Stimulated activated memory B cell treated with anti-CD40 and anti-IgM and Interleukin-4, amounts not matched to agents 10 μg/mL and 1 μg/mL and 100 μg/mL, for 72 hours (primary cell): ENCODE measurements around the gene TUBB2B.

Source experiments
- ATAC-seq: fragments of 150-1000 bp; cut with Tn5 transposase; 2 replicates; pipeline ENCODE4 v1.10.0; 2021
- H3K27ac Mint-ChIP-seq: one replicate; pipeline ENCODE4 v1.8.0; 2022; ENCODE audit warnings: mild to moderate bottlenecking, mixed read lengths
- H3K27me3 Mint-ChIP-seq: one replicate; pipeline ENCODE4 v1.8.0; 2022; ENCODE audit warnings: mixed read lengths
- H3K36me3 Mint-ChIP-seq: one replicate; pipeline ENCODE4 v1.8.0; 2022; ENCODE audit warnings: mixed read lengths
- H3K4me1 Mint-ChIP-seq: one replicate; pipeline ENCODE4 v1.8.0; 2022; ENCODE audit warnings: mixed read lengths
- H3K4me3 Mint-ChIP-seq: one replicate; pipeline ENCODE4 v1.8.0; 2022; ENCODE audit warnings: mild to moderate bottlenecking, moderate library complexity, mixed read lengths
- H3K9me3 Mint-ChIP-seq: one replicate; pipeline ENCODE4 v1.8.0; 2022; ENCODE audit warnings: mixed read lengths

Gene TUBB2B

DNA sequence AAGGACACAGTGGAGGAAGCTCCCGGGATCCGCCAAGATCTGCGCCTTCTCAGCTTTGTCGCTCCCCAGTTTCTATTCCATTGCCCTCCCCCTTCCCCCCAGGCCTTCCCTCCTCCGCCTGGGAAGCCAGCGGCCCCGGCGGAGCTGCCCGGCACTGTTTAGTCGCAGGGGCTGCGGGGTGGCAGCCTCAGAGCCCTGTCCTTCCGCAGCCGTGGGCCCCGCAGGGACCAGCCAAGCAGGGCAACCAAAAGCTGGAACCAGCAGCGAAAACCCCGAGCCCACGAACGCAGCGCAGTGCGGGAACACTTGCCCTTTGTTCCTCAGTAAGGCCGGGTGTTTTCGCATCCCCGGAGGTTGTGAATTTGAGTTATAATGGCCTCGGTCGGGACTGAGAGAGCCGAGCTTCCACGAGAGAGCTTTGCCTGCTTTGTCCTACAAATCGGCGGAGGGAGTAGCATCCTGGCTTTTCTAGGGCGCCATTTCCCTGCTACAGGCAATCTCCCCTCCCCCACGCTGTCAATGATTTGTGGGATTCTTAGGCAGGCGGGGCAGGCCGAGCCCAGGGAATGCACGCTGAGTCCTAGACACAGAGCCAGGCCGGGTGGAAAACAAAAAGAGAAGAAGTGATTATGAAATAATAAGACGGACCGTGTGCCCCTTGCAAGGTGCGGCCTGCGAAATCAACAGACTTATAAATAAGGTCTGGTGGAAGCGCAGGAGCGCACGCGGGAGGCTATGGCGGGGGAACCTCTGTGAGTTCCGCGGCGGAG is 4.0 kb upstream of the TUBB2B start:
- H3K27me3 Mint-ChIP-seq, result peaks cover 100% of the 10 kb centered on the region
- no peaks in the 10 kb centered on the region for H3K36me3 Mint-ChIP-seq

DNA sequence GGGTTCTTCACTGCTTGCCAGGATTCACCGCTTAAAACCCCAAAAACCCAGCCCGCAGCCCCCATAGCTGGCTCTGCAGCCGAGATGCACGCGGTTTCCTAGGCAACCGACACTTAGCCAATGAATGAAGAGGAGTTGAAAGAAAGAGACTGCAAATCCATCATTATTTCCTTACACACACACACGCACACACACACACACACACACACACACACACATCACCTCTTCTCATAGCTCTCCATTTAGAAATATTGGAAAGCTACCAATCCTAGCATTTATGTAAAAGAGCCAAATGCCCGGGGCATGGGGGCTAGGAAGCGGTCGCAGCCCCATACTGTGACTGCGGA is 3.4 kb upstream of the TUBB2B start:
- H3K36me3 Mint-ChIP-seq, result no peaks in the 10 kb centered on the region
- no peak overlapping the region for H3K27ac Mint-ChIP-seq
- H3K9me3 Mint-ChIP-seq, result no peaks in the 10 kb centered on the region
- ATAC-seq, result no peak
- H3K27me3 Mint-ChIP-seq, result peaks cover 100% of the 10 kb centered on the region
- peaks cover 55% of the 10 kb centered on the region for H3K4me1 Mint-ChIP-seq
- H3K4me3 Mint-ChIP-seq, result no peak overlapping the region

More for the DNA sequence above, 4.0 kb upstream of the TUBB2B start:
- Mint-ChIP-seq H3K4me1 (peaks cover 55% of the 10 kb centered on the region), H3K4me3 (peak overlapping the region; percentile 15), H3K9me3 (no peaks in the 10 kb centered on the region), H3K27ac (no peak overlapping the region)
- ATAC-seq, result no peak

DNA sequence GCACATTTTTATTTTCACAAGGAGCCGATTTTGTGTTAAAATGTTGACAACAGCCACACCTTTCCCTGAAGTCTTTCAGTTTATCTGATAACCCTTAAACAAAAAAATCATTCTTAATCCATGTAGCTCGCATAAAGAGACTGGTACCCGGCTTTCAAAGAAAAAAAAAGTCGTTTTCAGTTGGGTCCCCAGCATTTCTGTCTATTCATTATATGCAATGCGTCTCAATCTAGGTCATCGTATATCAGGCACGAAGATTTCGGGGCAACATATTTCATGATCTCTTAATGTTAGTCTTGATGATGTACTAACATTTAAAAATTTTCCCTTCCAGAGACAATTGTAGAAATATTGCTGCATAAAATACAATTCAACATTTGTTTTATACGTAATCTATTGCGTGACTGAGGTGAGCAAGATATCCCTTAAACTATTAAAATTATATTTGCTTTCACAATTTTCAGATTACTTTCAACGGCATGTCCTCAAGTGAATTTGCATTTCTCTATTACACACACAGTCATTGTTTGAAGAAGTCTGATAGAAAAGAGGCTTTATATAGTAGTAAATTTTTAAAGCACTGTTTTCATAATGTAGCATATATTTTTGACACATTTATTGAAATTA is 2.9 kb upstream of the TUBB2B start:
- Mint-ChIP-seq H3K36me3 (no peaks in the 10 kb centered on the region), H3K27ac (no peak overlapping the region), H3K4me1 (peaks cover 55% of the 10 kb centered on the region), H3K9me3 (no peaks in the 10 kb centered on the region), H3K27me3 (peaks cover 99% of the 10 kb centered on the region), H3K4me3 (no peak overlapping the region)
- no peak for ATAC-seq

DNA sequence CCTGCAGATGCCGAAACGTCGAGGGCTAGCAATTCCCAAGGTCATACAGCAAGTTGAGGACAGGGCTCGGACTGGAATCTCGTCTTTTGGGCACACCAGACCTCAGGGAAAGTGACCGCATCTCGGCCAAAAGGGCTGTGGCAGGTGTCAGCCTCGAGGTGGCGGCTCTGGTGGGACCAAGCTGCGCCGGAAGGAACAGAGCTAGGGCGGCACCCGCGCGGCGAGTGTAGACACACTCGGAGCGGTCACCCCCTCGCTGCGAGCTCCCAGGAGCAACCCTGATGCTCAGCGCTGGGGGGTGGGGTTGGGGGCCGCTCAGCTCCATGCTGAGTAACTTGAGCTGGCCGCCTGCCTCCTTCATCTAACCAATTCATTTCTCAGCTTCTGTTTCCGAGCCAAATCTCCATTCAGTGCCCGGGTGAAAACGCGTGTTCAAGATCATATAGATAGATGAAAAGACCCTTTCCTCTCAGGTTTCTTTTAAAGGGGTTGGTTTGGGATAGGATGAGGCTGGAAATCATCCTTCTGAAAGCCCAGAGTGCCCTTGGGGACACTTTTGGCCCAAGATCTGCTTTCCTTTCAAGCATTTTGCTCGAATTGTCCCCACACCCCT is 2.2 kb upstream of the TUBB2B start:
- ATAC-seq, result no peak
- H3K27me3 Mint-ChIP-seq, result peaks cover 92% of the 10 kb centered on the region
- no peaks in the 10 kb centered on the region for H3K36me3 Mint-ChIP-seq
- no peak overlapping the region for H3K27ac Mint-ChIP-seq
- no peaks in the 10 kb centered on the region for H3K9me3 Mint-ChIP-seq
- peaks cover 55% of the 10 kb centered on the region for H3K4me1 Mint-ChIP-seq
- H3K4me3 Mint-ChIP-seq, result peak overlapping the region; percentile 34

DNA sequence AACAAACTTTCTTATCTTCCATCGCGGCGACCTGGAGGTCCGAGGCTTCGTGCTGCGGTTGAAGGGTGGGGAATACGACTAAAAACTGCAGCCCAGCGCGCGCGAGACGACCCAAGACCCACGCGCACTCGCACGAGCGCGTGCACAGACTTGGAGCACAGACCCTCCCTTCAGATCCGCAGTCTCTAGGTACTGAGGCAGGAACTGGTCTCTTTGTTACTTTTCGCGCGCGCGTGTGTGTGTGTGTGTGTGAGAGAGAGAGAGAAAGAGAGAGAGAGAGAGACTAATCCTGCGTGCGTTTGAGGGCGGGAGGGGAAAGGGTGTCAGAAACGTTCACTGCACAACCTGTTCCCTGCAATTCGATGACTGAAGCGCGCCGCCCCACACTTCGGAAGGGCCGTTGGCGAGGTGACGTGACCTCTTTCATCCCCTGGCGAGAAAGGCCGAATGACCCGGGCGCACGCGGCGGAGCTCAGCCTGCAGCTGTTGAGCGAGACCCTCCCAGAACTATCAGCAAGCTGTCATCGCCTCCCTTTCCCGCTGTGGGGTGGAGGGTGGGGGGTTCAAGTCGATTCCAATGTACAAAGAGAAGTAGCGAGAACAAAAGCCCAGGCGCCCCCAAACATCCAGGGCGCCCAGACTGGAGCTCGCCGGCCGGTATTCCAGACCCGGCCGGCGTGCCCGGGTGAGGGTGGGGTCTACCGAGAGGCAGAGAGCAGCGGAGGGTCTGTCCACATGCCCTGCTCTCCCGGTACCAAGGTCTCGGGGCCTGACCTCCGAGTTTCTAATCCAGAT is 1.5 kb upstream of the TUBB2B start:
- H3K9me3 Mint-ChIP-seq, result no peaks in the 10 kb centered on the region
- H3K27ac Mint-ChIP-seq, result no peak overlapping the region

DNA sequence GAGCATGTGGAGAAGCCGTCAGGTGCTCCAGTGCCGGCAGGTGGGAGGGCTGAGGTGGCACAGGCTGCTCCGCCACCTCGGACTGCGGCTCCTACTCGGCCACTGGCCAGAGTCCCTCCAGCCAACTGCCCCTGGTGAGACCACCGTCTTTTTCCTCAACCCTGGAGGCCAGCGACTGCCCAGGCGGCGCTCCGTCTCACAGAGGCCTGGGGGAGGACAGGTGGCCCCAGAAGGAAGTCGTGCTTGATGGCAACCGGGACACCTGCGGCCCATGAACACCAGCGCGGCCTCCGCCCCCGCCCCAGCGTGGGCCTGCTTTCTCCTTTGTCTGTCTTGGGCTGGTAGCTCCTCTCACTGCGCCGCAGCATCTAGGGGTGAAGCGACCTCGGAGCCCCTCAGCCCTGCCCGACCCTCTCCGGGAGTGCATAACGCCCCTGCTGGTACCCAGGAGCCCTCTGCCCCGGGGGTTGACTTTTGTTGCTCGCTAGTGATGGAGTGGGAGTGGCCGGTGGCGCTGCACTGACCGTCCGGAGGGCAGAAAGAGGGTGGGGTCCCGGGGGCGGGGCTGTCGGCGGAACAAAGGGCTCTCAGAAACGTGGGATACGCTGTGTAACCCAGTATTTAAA is 706 bp upstream of the TUBB2B start:
- Mint-ChIP-seq H3K27ac (peak overlapping the region; percentile 26), H3K4me1 (peaks cover 55% of the 10 kb centered on the region), H3K9me3 (no peaks in the 10 kb centered on the region), H3K27me3 (peaks cover 77% of the 10 kb centered on the region), H3K4me3 (peak overlapping the region; percentile 78), H3K36me3 (no peaks in the 10 kb centered on the region)
- no peak for ATAC-seq

More for the DNA sequence above, 1.5 kb upstream of the TUBB2B start:
- Mint-ChIP-seq H3K4me3 (peak overlapping the region; percentile 76), H3K4me1 (peaks cover 55% of the 10 kb centered on the region), H3K27me3 (peaks cover 85% of the 10 kb centered on the region), H3K36me3 (no peaks in the 10 kb centered on the region)
- no peak for ATAC-seq

DNA sequence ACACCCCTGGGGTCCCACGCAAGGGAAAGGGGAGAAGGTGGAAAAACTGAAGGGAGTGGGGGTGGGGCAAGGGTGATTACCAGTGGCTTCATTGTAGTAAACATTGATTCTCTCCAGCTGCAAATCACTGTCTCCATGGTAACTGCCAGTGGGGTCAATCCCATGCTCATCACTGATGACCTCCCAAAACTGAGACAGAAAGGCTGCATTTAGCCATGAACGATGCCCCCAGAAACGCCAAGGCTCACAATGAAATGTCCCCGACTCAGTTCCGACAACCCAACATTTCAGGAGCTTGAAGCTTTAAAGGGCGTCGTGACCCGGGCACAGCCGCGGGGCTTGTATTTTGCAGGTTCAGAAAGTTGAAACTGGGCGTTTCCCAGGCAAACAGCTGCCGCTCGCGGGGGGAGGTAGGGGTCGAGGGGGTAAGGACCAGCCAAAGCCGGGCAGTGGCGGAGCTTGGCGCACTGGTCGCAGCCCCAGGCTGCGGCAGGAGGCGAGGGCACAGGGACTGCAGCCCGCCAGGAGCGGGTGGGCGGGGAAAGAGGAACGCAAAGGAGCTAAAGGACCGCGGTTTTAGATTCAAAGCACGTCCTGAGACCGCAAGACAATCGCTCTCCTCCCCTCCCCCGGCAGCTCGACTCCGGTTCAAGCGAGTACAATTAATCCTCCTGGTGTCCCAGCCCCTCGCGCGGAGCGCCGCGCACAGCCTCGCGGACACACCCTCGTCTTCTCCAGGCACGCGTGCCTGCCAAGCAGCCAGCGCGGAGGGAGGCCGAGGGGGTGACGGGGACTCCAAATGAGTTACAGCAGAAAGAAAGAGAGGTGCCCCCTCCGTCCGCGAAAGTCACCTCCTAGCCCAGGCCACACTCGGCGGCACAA is 731 bp downstream of the TUBB2B start:
- ATAC-seq, result peak; percentile 49
- peak overlapping the region; percentile 73 for H3K4me3 Mint-ChIP-seq
- peaks cover 62% of the 10 kb centered on the region for H3K27me3 Mint-ChIP-seq
- peak overlapping the region; percentile 35 for H3K27ac Mint-ChIP-seq
- no peaks in the 10 kb centered on the region for H3K36me3 Mint-ChIP-seq
- H3K9me3 Mint-ChIP-seq, result peaks cover 6% of the 10 kb centered on the region
- peaks cover 47% of the 10 kb centered on the region for H3K4me1 Mint-ChIP-seq

DNA sequence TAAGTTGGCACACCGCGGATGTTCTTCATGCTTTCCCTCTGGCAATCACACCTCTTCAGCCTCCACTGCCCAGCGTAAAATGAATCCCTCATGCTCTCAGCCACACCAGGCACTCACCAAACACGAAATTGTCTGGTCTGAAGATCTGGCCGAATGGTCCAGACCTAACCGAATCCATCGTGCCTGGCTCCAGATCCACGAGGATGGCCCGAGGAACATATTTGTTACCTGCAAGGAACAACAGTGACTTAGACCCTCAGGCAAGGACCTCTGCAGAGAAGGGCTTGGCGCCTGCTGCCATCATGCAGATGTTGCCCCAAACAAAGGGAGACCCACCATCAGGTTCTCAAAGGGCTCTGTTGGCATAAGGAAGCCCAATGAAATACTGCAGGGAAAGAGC is 1.4 kb downstream of the TUBB2B start:
- Mint-ChIP-seq H3K9me3 (peaks cover 6% of the 10 kb centered on the region), H3K4me1 (peaks cover 40% of the 10 kb centered on the region), H3K4me3 (no peak overlapping the region), H3K27me3 (peaks cover 55% of the 10 kb centered on the region), H3K27ac (no peak overlapping the region), H3K36me3 (no peaks in the 10 kb centered on the region)
- ATAC-seq, result no peak

DNA sequence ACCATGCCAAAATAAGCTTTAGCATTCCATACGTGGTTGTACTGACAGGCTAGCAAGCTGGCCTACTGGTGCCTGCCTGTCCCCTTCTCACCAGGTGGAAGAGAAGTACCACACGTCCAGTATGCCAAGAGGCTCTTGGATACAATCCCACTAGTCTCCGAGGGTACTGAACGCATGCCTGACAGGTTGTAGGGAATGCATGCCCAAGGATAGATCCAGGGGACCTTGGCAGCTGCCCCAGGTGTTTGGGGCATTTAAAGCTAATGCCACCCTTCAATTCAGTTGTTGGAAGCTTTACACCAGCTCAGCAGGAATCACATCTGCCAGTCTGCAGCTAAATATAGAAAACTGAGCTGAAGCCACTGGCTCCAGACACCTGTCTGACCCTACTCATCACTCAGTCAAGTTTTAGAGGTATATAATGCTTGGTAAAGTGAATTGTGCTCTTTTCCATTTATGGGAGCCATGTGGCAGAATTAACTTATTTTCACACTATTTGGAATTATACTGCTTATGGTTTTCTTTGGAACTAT is 4.9 kb downstream of the TUBB2B start:
- H3K27me3 Mint-ChIP-seq, result peaks cover 43% of the 10 kb centered on the region
- no peak overlapping the region for H3K4me3 Mint-ChIP-seq

DNA sequence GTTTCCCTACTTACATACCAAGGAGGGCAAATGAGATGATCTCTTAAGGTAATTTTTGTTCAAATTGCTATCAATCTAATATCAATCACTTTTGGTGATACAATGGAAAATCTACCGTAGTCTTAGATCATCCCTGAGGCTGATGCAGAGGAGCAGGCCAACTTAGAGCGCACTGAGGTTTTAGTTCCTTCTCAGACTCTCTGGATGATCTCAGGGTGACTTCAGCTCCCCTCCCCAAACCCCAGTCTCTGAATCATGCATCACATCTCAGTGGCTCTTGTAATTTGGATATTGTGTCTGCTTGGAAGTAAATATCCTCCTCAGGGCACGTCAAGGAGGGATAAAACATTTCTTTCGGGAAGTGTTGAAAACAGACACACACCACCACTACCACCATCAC is 5.9 kb downstream of the TUBB2B start:
- H3K36me3 Mint-ChIP-seq, result no peaks in the 10 kb centered on the region
- no peak overlapping the region for H3K27ac Mint-ChIP-seq
- no peak overlapping the region for H3K4me3 Mint-ChIP-seq
- H3K4me1 Mint-ChIP-seq, result no peaks in the 10 kb centered on the region
- no peak for ATAC-seq
- H3K9me3 Mint-ChIP-seq, result peaks cover 6% of the 10 kb centered on the region
- peaks cover 36% of the 10 kb centered on the region for H3K27me3 Mint-ChIP-seq

More for the DNA sequence above, 4.9 kb downstream of the TUBB2B start:
- Mint-ChIP-seq H3K27ac (no peak overlapping the region), H3K4me1 (peaks cover 9% of the 10 kb centered on the region), H3K9me3 (peaks cover 6% of the 10 kb centered on the region), H3K36me3 (no peaks in the 10 kb centered on the region)
- ATAC-seq, result no peak

DNA sequence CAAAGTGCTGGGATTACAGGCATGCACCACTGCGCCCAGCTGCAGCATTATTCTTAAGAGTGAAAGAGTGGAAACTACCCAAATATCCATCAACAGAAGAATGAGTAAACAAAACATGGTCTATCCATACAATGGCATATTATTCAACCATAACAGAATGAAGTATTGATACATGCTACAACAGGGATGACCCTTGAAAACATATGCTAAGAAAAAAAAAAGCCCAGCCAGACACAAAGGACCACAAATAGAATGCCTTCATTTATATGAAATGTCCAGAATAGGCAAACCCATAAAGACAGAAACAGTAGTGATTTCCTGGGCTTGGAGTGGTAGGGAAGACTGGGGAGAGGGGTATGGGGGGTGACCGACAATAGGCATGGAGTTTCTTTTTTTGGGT is 7.1 kb downstream of the TUBB2B start:
- Mint-ChIP-seq H3K36me3 (no peaks in the 10 kb centered on the region), H3K4me3 (no peak overlapping the region), H3K27ac (no peak overlapping the region), H3K27me3 (peaks cover 36% of the 10 kb centered on the region), H3K9me3 (peaks cover 6% of the 10 kb centered on the region), H3K4me1 (no peaks in the 10 kb centered on the region)
- no peak for ATAC-seq

DNA sequence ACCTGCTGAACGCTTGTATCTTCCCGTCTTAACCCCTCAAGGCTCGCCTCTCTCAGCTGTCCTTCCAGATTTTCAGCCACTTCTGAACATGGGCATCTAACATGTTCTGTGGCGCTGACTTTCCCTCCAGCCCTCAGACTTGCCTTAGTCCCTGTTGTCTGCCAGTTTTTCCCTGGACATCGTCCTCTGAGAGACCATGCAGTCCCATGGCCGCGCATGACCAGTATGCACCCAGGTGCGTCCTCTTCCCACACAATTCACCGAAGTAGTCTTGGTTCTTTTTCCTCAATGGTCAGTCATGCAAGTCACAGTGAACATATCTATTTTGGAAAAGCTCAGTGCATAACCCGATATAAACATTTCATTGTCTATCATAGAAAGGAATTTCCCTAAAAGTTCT is 9.2 kb downstream of the TUBB2B start:
- H3K9me3 Mint-ChIP-seq, result peaks cover 6% of the 10 kb centered on the region
- no peaks in the 10 kb centered on the region for H3K4me1 Mint-ChIP-seq
- H3K36me3 Mint-ChIP-seq, result no peaks in the 10 kb centered on the region
- no peak overlapping the region for H3K27ac Mint-ChIP-seq
- no peak for ATAC-seq
- H3K27me3 Mint-ChIP-seq, result peaks cover 36% of the 10 kb centered on the region
- H3K4me3 Mint-ChIP-seq, result no peak overlapping the region

DNA sequence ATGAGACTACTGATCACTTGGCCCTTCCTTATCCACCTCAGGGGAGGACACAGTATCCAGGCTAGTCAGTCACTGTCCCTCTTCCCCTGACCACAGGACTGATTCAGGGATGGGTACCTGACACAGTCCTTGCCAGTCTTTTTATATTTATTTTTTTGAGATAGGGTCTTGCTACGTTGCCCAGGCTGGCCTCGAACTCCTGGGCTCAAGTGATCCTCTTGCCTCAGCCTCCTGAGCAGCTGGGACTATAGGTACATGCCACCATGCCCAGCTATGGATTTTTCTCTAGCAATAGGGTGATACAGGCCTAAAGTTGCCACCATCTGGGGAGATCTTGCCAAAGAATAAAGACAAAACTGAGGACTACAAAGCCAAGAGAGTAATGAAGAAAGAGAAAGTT is 10.2 kb downstream of the TUBB2B start:
- peaks cover 43% of the 10 kb centered on the region for H3K27me3 Mint-ChIP-seq
- no peak overlapping the region for H3K27ac Mint-ChIP-seq
- H3K9me3 Mint-ChIP-seq, result peaks cover 6% of the 10 kb centered on the region
- no peak overlapping the region for H3K4me3 Mint-ChIP-seq
- no peak for ATAC-seq
- H3K4me1 Mint-ChIP-seq, result peaks cover 4% of the 10 kb centered on the region
- H3K36me3 Mint-ChIP-seq, result no peaks in the 10 kb centered on the region

DNA sequence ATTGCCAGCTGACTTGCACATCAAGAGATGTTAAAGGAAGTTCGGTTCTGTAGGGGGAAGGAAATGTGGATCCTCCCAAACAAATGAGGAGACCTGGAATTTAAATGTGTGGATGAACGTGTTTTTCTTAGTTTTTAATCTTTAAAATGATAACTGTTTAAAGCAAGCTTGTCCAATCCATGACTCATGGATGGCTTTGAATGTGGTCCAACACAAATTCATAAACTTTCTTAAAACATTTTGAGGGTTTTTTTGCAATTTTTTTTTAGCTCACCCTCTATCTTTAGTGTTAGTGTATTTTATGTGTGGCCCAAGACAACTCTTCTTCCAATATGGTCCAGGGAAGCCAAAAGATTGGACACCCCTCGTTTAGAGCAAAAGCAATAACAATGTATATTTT is 12.6 kb downstream of the TUBB2B start:
- Mint-ChIP-seq H3K4me3 (no peak overlapping the region), H3K27me3 (peaks cover 44% of the 10 kb centered on the region), H3K36me3 (no peaks in the 10 kb centered on the region), H3K27ac (no peak overlapping the region), H3K4me1 (peaks cover 11% of the 10 kb centered on the region), H3K9me3 (no peaks in the 10 kb centered on the region)
- no peak for ATAC-seq
